H1 (cell line): ENCODE results near the gene EYA4. TPM values are rescaled to one million over a fixed set of nuclear protein-coding genes. Genes with fewer than 3 reads are reported as not detected.

ENCODE experiments used
- CTCF ChIA-PET: fragments of 300-600 bp; sonication (Branson Sonifier 250); formaldehyde crosslinking; loops from one replicate; lab custom pipeline; 2021; ENCODE audit not compliant: partially characterized antibody; lab: Charles Lee
- POLR2A ChIA-PET: fragments of 300-600 bp; sonication (Branson Sonifier 250); formaldehyde crosslinking; loops from one replicate; lab custom pipeline; 2021; ENCODE audit warnings: inconsistent platforms; ENCODE audit not compliant: partially characterized antibody; lab: Charles Lee
- DNase-seq, 2 experiments: peaks; one replicate each; pipeline versions ENCODE4 v3.0.0 to v3.0.0-alpha.2; 2010 to 2022; ENCODE audit warnings: low spot score in 2 of 2, low read depth in 1 of 2, mixed read lengths in 1 of 2
- FAIRE-seq: peaks from 2 replicates; lab custom pipeline; 2011; peaks lifted over from hg19 to GRCh38; lab: Jason Lieb, UNC
- H2AFZ ChIP-seq: 2 replicates; pipeline ENCODE4 v1.8.1; 2012; ENCODE audit warnings: low read length, inconsistent platforms
- H2AK5ac ChIP-seq: 2 replicates; pipeline ENCODE4 v1.6.1; 2013; ENCODE audit warnings: low read depth, low read length
- H2BK120ac ChIP-seq: replicated peaks from 2 replicates; pipeline ENCODE3; 2013; ENCODE audit warnings: low read depth, low read length, inconsistent platforms
- H2BK12ac ChIP-seq: 2 replicates; pipeline ENCODE4 v1.6.1; 2013; ENCODE audit warnings: low read depth, low read length
- H2BK15ac ChIP-seq: 2 replicates; pipeline ENCODE4 v1.6.1; 2013; ENCODE audit warnings: low read length
- H2BK20ac ChIP-seq: 2 replicates; pipeline ENCODE4 v1.6.1; 2013; ENCODE audit warnings: low read length
- H2BK5ac ChIP-seq: 2 replicates; pipeline ENCODE4 v1.6.1; 2013; ENCODE audit warnings: low read depth, low read length
- H3K14ac ChIP-seq: 2 replicates; pipeline ENCODE4 v1.6.1; 2013; ENCODE audit warnings: inconsistent platforms; ENCODE audit not compliant: insufficient read length
- H3K18ac ChIP-seq: 2 replicates; pipeline ENCODE4 v1.6.1; 2013; ENCODE audit warnings: low read length; ENCODE audit errors: extremely low read depth
- H3K23ac ChIP-seq: 2 replicates; pipeline ENCODE4 v1.6.1; 2013; ENCODE audit warnings: inconsistent platforms; ENCODE audit not compliant: insufficient read length
- H3K23me2 ChIP-seq: 2 replicates; pipeline ENCODE4 v1.6.1; 2013; ENCODE audit warnings: low read depth, low read length
- H3K27ac ChIP-seq: 2 replicates; pipeline ENCODE4 v1.6.1; 2011; ENCODE audit warnings: low read depth, low read length, inconsistent platforms
- H3K27me3 ChIP-seq, 4 experiments: replicated peaks in 1 of 4; 1 replicate in 1 of 4; 2 replicates in 3 of 4; pipeline versions ENCODE4 v1.6.1 to v1.8.1; 2011 to 2013; ENCODE audit warnings: low read length in 3 of 4, mild to moderate bottlenecking in 3 of 4, inconsistent platforms in 2 of 4, mixed read lengths in 2 of 4, moderate library complexity in 1 of 4; ENCODE audit not compliant: control insufficient read depth in 3 of 4, insufficient read depth in 3 of 4; ENCODE audit errors: extremely low read depth in 1 of 4
- H3K36me3 ChIP-seq, 4 experiments: 2 replicates each; pipeline versions ENCODE4 v1.6.1 to v1.8.1; 2011 to 2013; ENCODE audit warnings: mild to moderate bottlenecking in 4 of 4, low read length in 3 of 4, moderate library complexity in 2 of 4, control low read depth in 1 of 4, inconsistent platforms in 1 of 4; ENCODE audit not compliant: insufficient read depth in 4 of 4, control insufficient read depth in 2 of 4
- H3K4ac ChIP-seq: replicated peaks from 2 replicates; pipeline ENCODE3; 2013; ENCODE audit warnings: low read length, low read depth, mixed read lengths, inconsistent platforms; ENCODE audit not compliant: insufficient read length
- H3K4me1 ChIP-seq, 4 experiments: replicated peaks in 1 of 4; 1 replicate in 1 of 4; 2 replicates in 3 of 4; pipeline versions ENCODE4 v1.6.1 to v1.8.1; 2011 to 2013; ENCODE audit warnings: low read length in 3 of 4, inconsistent platforms in 2 of 4, mixed read lengths in 1 of 4; ENCODE audit not compliant: insufficient read depth in 4 of 4, control insufficient read depth in 3 of 4
- H3K4me2 ChIP-seq, 2 experiments: 2 replicates each; pipeline versions ENCODE4 v1.6.1 to v1.8.1; 2011 to 2013; ENCODE audit warnings: low read depth in 2 of 2, low read length in 2 of 2, control low read depth in 1 of 2, inconsistent platforms in 1 of 2, mild to moderate bottlenecking in 1 of 2; ENCODE audit not compliant: insufficient read depth in 1 of 2
- H3K4me3 ChIP-seq, 4 experiments: fragments of 200-600, 300-600 bp in 1 of 4; sonication (generic), shearing (Covaris generic), sonication (Bioruptor Twin) in 1 of 4; 2 replicates each; pipeline versions ENCODE4 v1.5.1 to v1.8.1; 2011 to 2016; ENCODE audit warnings: low read length in 4 of 4, low read depth in 3 of 4, control low read depth in 2 of 4, inconsistent platforms in 2 of 4, mild to moderate bottlenecking in 2 of 4, mixed read lengths in 1 of 4, moderate library complexity in 1 of 4; ENCODE audit not compliant: insufficient read depth in 2 of 4; ENCODE audit errors: extremely low read depth in 1 of 4
- H3K56ac ChIP-seq: replicated peaks from 2 replicates; pipeline ENCODE3; 2013; ENCODE audit warnings: low read depth, mild to moderate bottlenecking, mixed read lengths, low read length, inconsistent platforms; ENCODE audit not compliant: insufficient read length
- H3K79me1 ChIP-seq: 2 replicates; pipeline ENCODE4 v1.6.1; 2013; ENCODE audit warnings: low read depth, low read length, control low read depth
- H3K79me2 ChIP-seq, 2 experiments: 2 replicates each; pipeline versions ENCODE4 v1.6.1 to v1.8.1; 2012 to 2013; ENCODE audit warnings: low read length in 2 of 2, mild to moderate bottlenecking in 2 of 2, inconsistent platforms in 1 of 2; ENCODE audit not compliant: insufficient read depth in 2 of 2, control insufficient read depth in 1 of 2
- H3K9ac ChIP-seq, 4 experiments: replicated peaks in 1 of 4; 1 replicate in 1 of 4; 2 replicates in 3 of 4; pipeline versions ENCODE4 v1.6.1 to v1.8.1; 2011 to 2013; ENCODE audit warnings: low read depth in 3 of 4, low read length in 3 of 4, control low read depth in 2 of 4, mild to moderate bottlenecking in 2 of 4, moderate library complexity in 2 of 4, inconsistent platforms in 1 of 4; ENCODE audit errors: extremely low read depth in 1 of 4
- H3K9me3 ChIP-seq, 2 experiments: 2 replicates each; pipeline versions ENCODE4 v1.6.1 to v1.8.1; 2012 to 2013; ENCODE audit warnings: mild to moderate bottlenecking in 2 of 2, moderate library complexity in 2 of 2, control low read depth in 1 of 2, inconsistent platforms in 1 of 2, low read depth in 1 of 2, low read length in 1 of 2, mixed read lengths in 1 of 2; ENCODE audit not compliant: insufficient read depth in 2 of 2
- H4K20me1 ChIP-seq, 2 experiments: replicated peaks in 1 of 2; 2 replicates each; pipeline versions ENCODE3 to v1.8.1; 2011 to 2013; ENCODE audit warnings: inconsistent platforms in 2 of 2, low read length in 2 of 2, mild to moderate bottlenecking in 1 of 2; ENCODE audit not compliant: insufficient read depth in 2 of 2, control insufficient read depth in 1 of 2
- H4K5ac ChIP-seq: 2 replicates; pipeline ENCODE4 v1.6.1; 2013; ENCODE audit warnings: low read length, low read depth, mixed read lengths, inconsistent platforms; ENCODE audit not compliant: insufficient read length
- H4K8ac ChIP-seq: 2 replicates; pipeline ENCODE4 v1.8.0; 2013; ENCODE audit warnings: mild to moderate bottlenecking, moderate library complexity, low read length, inconsistent platforms; ENCODE audit not compliant: insufficient read depth; ENCODE audit errors: extremely low read depth
- H4K91ac ChIP-seq: replicated peaks from 2 replicates; pipeline ENCODE3; 2013; ENCODE audit warnings: low read length, mixed read lengths, inconsistent platforms; ENCODE audit not compliant: insufficient read length
- ATF2 ChIP-seq: IDR thresholded peaks from 2 replicates; pipeline ENCODE4 v1.6.1; 2012; ENCODE audit warnings: low read length, inconsistent platforms
- BACH1 ChIP-seq: IDR thresholded peaks from 2 replicates; pipeline ENCODE4 v1.6.1; 2012; ENCODE audit warnings: low read length, improper control_type of control experiment
- CBX8 ChIP-seq: fragments of 300-800, 300-1000 bp; sonication (generic); IDR thresholded peaks from 2 replicates; pipeline ENCODE4 v1.7.1; 2016; ENCODE audit warnings: low read depth, low read length, borderline replicate concordance
- CREB1 ChIP-seq: IDR thresholded peaks from 2 replicates; pipeline ENCODE4 v1.6.1; 2012; ENCODE audit warnings: inconsistent platforms
- GTF2F1 ChIP-seq: IDR thresholded peaks from 2 replicates; pipeline ENCODE4 v1.6.1; 2012; ENCODE audit warnings: low read depth, low read length, improper control_type of control experiment, borderline replicate concordance
- POLR2A ChIP-seq, 2 experiments: IDR thresholded peaks; 1 replicate in 1 of 2; 2 replicates in 1 of 2; pipeline ENCODE4 v1.6.1; 2011; ENCODE audit warnings: low read depth in 2 of 2, low read length in 2 of 2, mild to moderate bottlenecking in 2 of 2; ENCODE audit errors: control extremely low read depth in 1 of 2
- RAD21 ChIP-seq, 2 experiments: IDR thresholded peaks in 1 of 2; conservative IDR thresholded peaks in 1 of 2; 2 replicates each; pipeline ENCODE4 v1.6.1; 2011; ENCODE audit warnings: low read depth in 2 of 2, low read length in 2 of 2, improper control_type of control experiment in 1 of 2, inconsistent platforms in 1 of 2, mild to moderate bottlenecking in 1 of 2, moderate library complexity in 1 of 2
- RFX5 ChIP-seq: IDR thresholded peaks from 2 replicates; pipeline ENCODE4 v1.6.1; 2011; ENCODE audit warnings: low read depth, low read length, improper control_type of control experiment, borderline replicate concordance
- RXRA ChIP-seq: IDR thresholded peaks from 2 replicates; pipeline ENCODE4 v1.6.1; 2011; ENCODE audit warnings: low read depth, mild to moderate bottlenecking, low read length, moderate library complexity; ENCODE audit not compliant: insufficient read depth
- SIX5 ChIP-seq: IDR thresholded peaks from 2 replicates; pipeline ENCODE4 v1.6.1; 2011; ENCODE audit warnings: mild to moderate bottlenecking, low read depth, low read length
- SRF ChIP-seq: IDR thresholded peaks from 2 replicates; pipeline ENCODE4 v1.6.1; 2011; ENCODE audit warnings: mild to moderate bottlenecking, low read depth, low read length, moderate library complexity
- TBP ChIP-seq: IDR thresholded peaks from 2 replicates; pipeline ENCODE4 v1.6.1; 2011; ENCODE audit warnings: low read depth, low read length, improper control_type of control experiment
- WGBS, 2 experiments: shearing (Covaris generic) in 1 of 2; methylation state at CpG; one replicate each; pipeline versions ENCODE4 v1.1.6 to v1.1.7; 2013 to 2015; ENCODE audit warnings: low lambda C conversion rate in 2 of 2, mixed read lengths in 2 of 2, inconsistent platforms in 1 of 2, low coverage in 1 of 2, missing lambda C conversion rate in 1 of 2; ENCODE audit not compliant: insufficient replicate concordance in 2 of 2, insufficient coverage in 1 of 2, insufficient read length in 1 of 2; ENCODE audit errors: extremely low coverage in 1 of 2, missing lambda C conversion rate in 1 of 2; 5-methylcytosine and 5-hydroxymethylcytosine counted together
- polyA plus RNA-seq, 7 experiments: library from polyadenylated mRNA; depleted of rRNA in 3 of 7; stranded (reverse) in 5 of 7; unstranded in 2 of 7; fragments of >200 nt in 5 of 7; fragments of 200-250 nt in 2 of 7; gene quantifications; 1 replicate in 5 of 7; 2 replicates in 1 of 7; 4 replicates in 1 of 7; pipeline versions ENCODE4 v1.2.1 to v1.2.3, GENCODE V29; 2011 to 2013; ENCODE audit warnings: missing spikeins in 2 of 7, mixed read lengths in 2 of 7
- total RNA-seq: library from RNA; stranded (reverse); fragmentation: NEBNext Ultra II Directional; extraction: Animal tissue kit (Norgen Biotek cat#: 25700); gene quantifications from 2 replicates; pipeline ENCODE4 v1.2.1, GENCODE V29; 2021
- TF ChIP-seq, protein P1 (sequence below): IDR thresholded peaks from 2 replicates; pipeline ENCODE4 v1.6.1; 2012; ENCODE audit warnings: inconsistent platforms

The EYA4 gene
- total and polyA plus RNA-seq, 2 of the 8 experiments (the other 6 are each of a cell fraction or from before 2014, with no cell fraction given), result 0.06 to 0.17 TPM

- H2AFZ ChIP-seq, result no peak overlapping the region; the same call in 1 of the 2 replicates
- POLR2A ChIA-PET, result no interaction called here
- WGBS, 2 experiments, result 100% methylated on average over 3 of the region's 3 CpGs; no CpG with 5 or more reads in 1 of the 2 experiments
- no peak overlapping the region for H3K56ac ChIP-seq
- CTCF ChIA-PET, result interaction anchor here (1.0 kb wide), 1 partner anchor 29 kb away, joined by 4 read pairs; no protein-coding TSS in a partner anchor
- no peaks in the 10 kb centered on the region for H3K79me1 ChIP-seq
- no peak overlapping the region for H3K4me2 ChIP-seq
- H3K4me3 ChIP-seq, result no peak overlapping the region
- DNase-seq (no peak), FAIRE-seq (no peak)
- H4K20me1 ChIP-seq, result no peaks in the 10 kb centered on the region
- H3K23me2 ChIP-seq, result peaks cover 5% of the 10 kb centered on the region; the same call in 1 of the 2 replicates
- H4K5ac ChIP-seq, result no peak overlapping the region
- no peak overlapping the region for H3K23ac ChIP-seq
- no peak overlapping the region for H2BK12ac ChIP-seq
- no peak overlapping the region for H2BK120ac ChIP-seq
- no peak overlapping the region for H4K91ac ChIP-seq
- H3K4me1 ChIP-seq, result no peaks in the 10 kb centered on the region
- H3K79me2 ChIP-seq, result no peaks in the 10 kb centered on the region
- H2BK20ac ChIP-seq, result no peak overlapping the region
- H3K36me3 ChIP-seq, result no peaks in the 10 kb centered on the region
- no peak overlapping the region for H2BK5ac ChIP-seq
- H3K18ac ChIP-seq, result no peak overlapping the region
- H3K14ac ChIP-seq, result no peak overlapping the region
- H3K27me3 ChIP-seq, result no peaks in the 10 kb centered on the region
- H2BK15ac ChIP-seq, result no peak overlapping the region
- H3K9me3 ChIP-seq, result no peaks in the 10 kb centered on the region
- H3K27ac ChIP-seq, result no peak overlapping the region
- no peak overlapping the region for H4K8ac ChIP-seq
- no peak overlapping the region for H3K9ac ChIP-seq
- no peak overlapping the region for H3K4ac ChIP-seq
- no peak overlapping the region for H2AK5ac ChIP-seq
- TF ChIP-seq CREB1 (no peak), BACH1 (no peak), RXRA (no peak), RAD21 (IDR thresholded peaks at IDR 0.05 in 1 of 2, conservative IDR thresholded peaks at IDR 0.05 in 1 of 2; ENCODE audit: low read depth in 2 of 2, low read length in 2 of 2) (no peak), TBP (no peak), SIX5 (no peak), GTF2F1 (no peak), ATF2 (no peak), SRF (no peak), POLR2A (IDR thresholded peaks at IDR 0.05; ENCODE audit: control extremely low read depth in 1 of 2, low read depth in 2 of 2, low read length in 2 of 2) (no peak), CBX8 (no peak), RFX5 (no peak)
- TF ChIP-seq, protein P1, sequence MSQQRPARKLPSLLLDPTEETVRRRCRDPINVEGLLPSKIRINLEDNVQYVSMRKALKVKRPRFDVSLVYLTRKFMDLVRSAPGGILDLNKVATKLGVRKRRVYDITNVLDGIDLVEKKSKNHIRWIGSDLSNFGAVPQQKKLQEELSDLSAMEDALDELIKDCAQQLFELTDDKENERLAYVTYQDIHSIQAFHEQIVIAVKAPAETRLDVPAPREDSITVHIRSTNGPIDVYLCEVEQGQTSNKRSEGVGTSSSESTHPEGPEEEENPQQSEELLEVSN, result no peak
Observed at GRCh38 chr6:133571681-133572080, 330.5 kb downstream of the EYA4 start.
